ENCODE measurements around the gene ZNF507. TPM values are rescaled to one million over a fixed set of nuclear protein-coding genes. Genes with fewer than 3 reads are reported as not detected.

ZNF507 gene
- 8.1 and 10.2 TPM in 2 replicates for total RNA-seq

GRCh38 chr19:32345261-32346207 lies at the start of gene ZNF507:
Gene ZNF507 (plus strand): TSS chr19:32345610. CDS start chr19:32352831, 7,221 bp downstream.

GRCh38 chr19:32405431-32406160 lies 60.2 kb downstream of the ZNF507 start, which contains the start of gene DPY19L3:
Gene DPY19L3 (plus strand): TSS chr19:32405770. CDS start chr19:32408254, 2,484 bp downstream.

Other genes starting within 250 kb of the ZNF507 start
- gene DPY19L3, start 60.2 kb downstream of the ZNF507 start, total RNA-seq = 26.5 and 31.2 TPM in 2 replicates
- 92.2 and 115 TPM in 2 replicates for gene PDCD5, start 235.6 kb downstream of the ZNF507 start, total RNA-seq

Measured in smooth muscle cell of bladder (primary cell).